Measurements from ENCODE around the gene TOMM5. TPM values are rescaled to one million over a fixed set of nuclear protein-coding genes. Genes with fewer than 3 reads are reported as not detected.

The TOMM5 gene
- total RNA-seq, 1 donor = 181 TPM

GRCh38 chr9:37617832-37618231 lies 25.4 kb upstream of the TOMM5 start:
- no peak overlapping the region for H3K4me3 ChIP-seq (ENCODE audit: low read depth, low read length)
- DNase-seq (ENCODE audit: low read depth) = peak; percentile 38
- TF ChIP-seq CTCF (IDR thresholded peaks at IDR 0.05; ENCODE audit: insufficient read depth, low read length) = no peak

GRCh38 chr9:37617161-37617560 lies 24.8 kb upstream of the TOMM5 start:
- no peak for DNase-seq (ENCODE audit: low read depth)
- no peak overlapping the region for H3K4me3 ChIP-seq (ENCODE audit: low read depth, low read length)
- no peak for TF ChIP-seq CTCF (IDR thresholded peaks at IDR 0.05; ENCODE audit: insufficient read depth, low read length)

- no peak for TF ChIP-seq CTCF (IDR thresholded peaks at IDR 0.05; ENCODE audit: insufficient read depth, low read length)
- no peak for DNase-seq (ENCODE audit: low read depth)
- no peak overlapping the region for H3K4me3 ChIP-seq (ENCODE audit: low read depth, low read length)
Measured at GRCh38 chr9:37611961-37612360, 19.6 kb upstream of the TOMM5 start.

GRCh38 chr9:37611014-37611413 lies 18.6 kb upstream of the TOMM5 start:
- no peak for TF ChIP-seq CTCF (IDR thresholded peaks at IDR 0.05; ENCODE audit: insufficient read depth, low read length)
- no peak overlapping the region for H3K4me3 ChIP-seq (ENCODE audit: low read depth, low read length)
- no peak for DNase-seq (ENCODE audit: low read depth)

- TF ChIP-seq CTCF (IDR thresholded peaks at IDR 0.05; ENCODE audit: insufficient read depth, low read length) = no peak
- H3K4me3 ChIP-seq (ENCODE audit: low read depth, low read length) = no peak overlapping the region
- DNase-seq (ENCODE audit: low read depth) = no peak
Measured at GRCh38 chr9:37609735-37610397, 17.5 kb upstream of the TOMM5 start.

- DNase-seq (ENCODE audit: low read depth) = no peak
- no peak overlapping the region for H3K4me3 ChIP-seq (ENCODE audit: low read depth, low read length)
- TF ChIP-seq CTCF (IDR thresholded peaks at IDR 0.05; ENCODE audit: insufficient read depth, low read length) = no peak
Measured at GRCh38 chr9:37608250-37608649, 15.9 kb upstream of the TOMM5 start.

- DNase-seq (ENCODE audit: low read depth) = no peak
- no peak overlapping the region for H3K4me3 ChIP-seq (ENCODE audit: low read depth, low read length)
- no peak for TF ChIP-seq CTCF (IDR thresholded peaks at IDR 0.05; ENCODE audit: insufficient read depth, low read length)
Measured at GRCh38 chr9:37604296-37604695, 11.9 kb upstream of the TOMM5 start.
